HG03521 (cell line): Measurements from ENCODE around the gene CFAP221.

Source experiments
- ATAC-seq: cut with Tn5 transposase; IDR thresholded peaks from one replicate; pipeline ENCODE4 v1.9.1; 2021; ENCODE audit warnings: mild to moderate bottlenecking, moderate library complexity; ENCODE audit not compliant: unreplicated experiment

CFAP221 gene

GRCh38 chr2:119641562-119642258 is 97.5 kb downstream of the CFAP221 start:
- peak; percentile 98 for ATAC-seq

- ATAC-seq: no peak
Observed at GRCh38 chr2:119644186-119644585, 99.9 kb downstream of the CFAP221 start.

GRCh38 chr2:119645173-119645855 is 101.1 kb downstream of the CFAP221 start:
- ATAC-seq: no peak

- no peak for ATAC-seq
Observed at GRCh38 chr2:119646149-119646548, 101.9 kb downstream of the CFAP221 start.

GRCh38 chr2:119647440-119648169 is 103.4 kb downstream of the CFAP221 start:
- peak; percentile 74 for ATAC-seq

- no peak for ATAC-seq
Observed at GRCh38 chr2:119649364-119649917, 105.2 kb downstream of the CFAP221 start.

- ATAC-seq: no peak
Observed at GRCh38 chr2:119650206-119650605, 106.0 kb downstream of the CFAP221 start.

GRCh38 chr2:119650846-119651370 is 106.7 kb downstream of the CFAP221 start:
- ATAC-seq: no peak

- ATAC-seq: no peak
Observed at GRCh38 chr2:119657466-119658145, 113.4 kb downstream of the CFAP221 start.

GRCh38 chr2:119659601-119660342 is 115.5 kb downstream of the CFAP221 start:
- no peak for ATAC-seq

- ATAC-seq: no peak
Observed at GRCh38 chr2:119660343-119660658, 116.1 kb downstream of the CFAP221 start.

- ATAC-seq: no peak
Observed at GRCh38 chr2:119662297-119662696, 118.0 kb downstream of the CFAP221 start.

- ATAC-seq: no peak
Observed at GRCh38 chr2:119668546-119668945, 124.3 kb downstream of the CFAP221 start.

- no peak for ATAC-seq
Observed at GRCh38 chr2:119671016-119671415, 126.8 kb downstream of the CFAP221 start.

- ATAC-seq: no peak
Observed at GRCh38 chr2:119671752-119672151, 127.5 kb downstream of the CFAP221 start.

GRCh38 chr2:119672161-119672862 is 128.1 kb downstream of the CFAP221 start:
- ATAC-seq: no peak

- ATAC-seq: no peak
Observed at GRCh38 chr2:119673796-119674195, 129.5 kb downstream of the CFAP221 start.

GRCh38 chr2:119674711-119675500 is 130.7 kb downstream of the CFAP221 start:
- ATAC-seq: no peak
